ENCODE measurements around the gene GABRG3.

The GABRG3 gene

GRCh38 chr15:27064080-27064479, 93.1 kb downstream of the GABRG3 start:
- DNase-seq (ENCODE audit: low read depth), result no peak

DNA sequence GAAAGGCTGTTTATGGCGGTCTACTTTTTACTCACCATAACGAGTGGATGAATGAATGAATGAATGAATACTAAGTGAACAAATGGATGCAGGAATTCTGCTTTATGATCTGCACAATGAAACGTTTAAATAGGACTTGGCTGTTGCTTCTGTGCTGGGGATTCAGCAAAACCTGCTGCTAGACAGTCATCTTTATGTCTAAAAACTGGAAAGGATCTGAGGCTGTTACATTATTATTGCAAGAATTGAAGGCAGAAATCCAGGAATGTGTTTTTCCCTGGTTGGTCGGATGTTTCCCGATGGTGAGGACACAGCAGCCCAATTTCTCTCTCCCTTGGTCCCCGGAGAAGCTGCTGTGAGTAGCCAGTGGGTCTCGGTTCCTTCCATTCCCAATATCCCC, 94.2 kb downstream of the GABRG3 start:
- no peak for DNase-seq (ENCODE audit: low read depth)

- DNase-seq (ENCODE audit: low read depth), result no peak
Observed at GRCh38 chr15:27065785-27066184, 94.8 kb downstream of the GABRG3 start.

DNA sequence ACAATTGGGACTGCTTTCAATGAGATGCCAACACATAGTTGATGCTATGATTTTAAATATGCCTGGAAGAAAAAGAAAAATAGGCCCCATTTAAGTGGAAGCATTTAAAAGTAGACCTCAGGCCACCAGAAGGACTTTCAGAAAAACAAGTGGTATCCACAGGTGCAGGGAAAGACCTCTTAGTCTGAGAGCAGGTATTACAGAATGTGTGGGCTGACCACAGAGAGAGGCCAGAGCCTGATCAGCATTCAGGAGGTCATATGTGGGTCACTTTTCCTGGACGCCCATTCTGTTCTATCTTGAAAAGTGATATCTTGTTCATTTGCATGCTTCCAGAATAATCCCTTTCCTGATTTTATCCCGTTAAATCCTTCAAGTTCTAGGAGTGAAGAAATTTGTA, 95.5 kb downstream of the GABRG3 start:
- no peak for DNase-seq (ENCODE audit: low read depth)

DNA sequence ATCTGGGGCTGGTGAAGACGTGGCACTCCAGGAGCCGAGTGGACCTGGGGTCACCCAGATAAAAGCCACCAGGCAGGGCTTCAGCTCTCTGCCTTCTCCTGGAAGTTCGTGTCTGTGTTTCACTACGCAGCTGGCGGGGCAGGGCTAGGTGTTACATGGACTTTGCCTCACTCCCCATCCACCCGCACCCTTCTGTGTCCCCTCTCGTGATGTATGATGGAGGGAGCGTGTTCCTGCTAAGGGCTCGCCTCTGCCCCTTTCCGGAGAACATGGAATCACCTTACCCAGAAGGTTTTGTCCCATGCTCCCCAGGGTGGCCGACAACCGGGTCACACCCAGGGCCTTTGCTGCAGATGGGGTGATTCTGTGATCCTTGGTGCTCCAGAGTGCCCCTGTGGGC, 96.2 kb downstream of the GABRG3 start:
- DNase-seq (ENCODE audit: low read depth), result no peak

DNA sequence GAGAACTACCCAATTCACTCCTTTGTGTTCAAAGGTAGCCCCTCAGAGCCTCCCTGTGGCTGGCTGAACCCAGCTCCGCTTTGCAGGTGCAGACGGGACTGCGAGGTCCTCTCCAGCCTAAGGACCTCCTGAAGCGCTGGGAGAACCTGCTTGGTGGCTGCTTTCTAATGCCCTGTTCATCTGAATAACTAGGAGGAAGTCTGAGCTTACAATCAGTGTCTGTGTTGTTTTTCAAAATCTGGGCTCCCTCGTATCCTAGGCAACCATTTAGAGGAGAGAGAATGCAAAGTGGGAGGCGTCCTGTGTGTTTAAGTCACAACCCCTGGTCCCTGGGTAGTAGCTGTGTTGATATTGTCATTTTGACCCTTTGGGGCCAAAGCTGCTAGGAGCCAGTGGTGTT, 99.9 kb downstream of the GABRG3 start:
- no peak for DNase-seq (ENCODE audit: low read depth)

GRCh38 chr15:27074179-27074578, 103.2 kb downstream of the GABRG3 start:
- DNase-seq (ENCODE audit: low read depth), result no peak

GRCh38 chr15:27077790-27078189, 106.8 kb downstream of the GABRG3 start:
- no peak for DNase-seq (ENCODE audit: low read depth)

GRCh38 chr15:27081676-27082418, 110.9 kb downstream of the GABRG3 start:
- DNase-seq (ENCODE audit: low read depth), result no peak

DNA sequence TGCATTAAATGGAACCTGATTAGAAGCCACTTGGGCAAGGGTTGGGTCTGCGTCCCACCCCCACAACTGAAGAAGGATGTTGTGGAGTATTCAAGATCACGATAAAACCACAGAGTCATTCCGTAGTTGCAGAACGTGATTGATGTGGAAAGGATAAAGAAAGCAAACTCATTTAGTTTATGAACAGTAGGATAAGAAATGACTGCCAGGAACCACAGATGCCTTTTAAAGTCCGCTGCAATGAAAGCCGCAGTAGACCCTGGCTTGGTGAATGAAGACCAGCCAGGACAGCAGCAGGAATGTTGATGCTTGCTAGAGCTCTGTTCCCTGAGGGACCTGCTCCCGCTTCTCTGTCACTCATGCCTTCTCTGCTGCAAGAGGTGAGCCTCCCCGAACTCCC, 111.5 kb downstream of the GABRG3 start:
- DNase-seq (ENCODE audit: low read depth), result no peak

DNA sequence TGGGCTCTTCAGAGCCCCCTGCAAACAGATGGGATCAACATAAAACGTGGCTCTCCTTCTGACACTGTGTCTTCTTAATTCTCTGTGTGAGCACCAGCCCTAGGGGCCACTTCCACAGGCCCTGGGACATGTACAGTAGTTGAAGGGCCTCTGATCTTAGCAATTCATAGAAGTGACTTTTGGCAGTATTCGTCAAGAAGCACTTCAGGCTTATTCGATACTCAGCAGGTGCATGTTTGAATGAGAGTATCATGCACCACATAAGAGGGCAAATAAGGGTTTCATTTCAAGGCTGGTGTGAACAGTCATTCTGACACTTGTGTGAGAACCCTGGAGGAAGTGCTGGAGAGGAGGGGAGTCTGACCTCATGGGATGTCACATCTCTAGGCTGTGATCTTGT, 113.9 kb downstream of the GABRG3 start:
- DNase-seq (ENCODE audit: low read depth), result no peak

GRCh38 chr15:27086149-27086548, 115.2 kb downstream of the GABRG3 start:
- DNase-seq (ENCODE audit: low read depth), result no peak

- DNase-seq (ENCODE audit: low read depth), result no peak
Observed at GRCh38 chr15:27086805-27087204, 115.8 kb downstream of the GABRG3 start.

- DNase-seq (ENCODE audit: low read depth), result no peak
Observed at GRCh38 chr15:27087651-27088583, 116.9 kb downstream of the GABRG3 start.

- no peak for DNase-seq (ENCODE audit: low read depth)
Observed at GRCh38 chr15:27088584-27089232, 117.7 kb downstream of the GABRG3 start.

DNA sequence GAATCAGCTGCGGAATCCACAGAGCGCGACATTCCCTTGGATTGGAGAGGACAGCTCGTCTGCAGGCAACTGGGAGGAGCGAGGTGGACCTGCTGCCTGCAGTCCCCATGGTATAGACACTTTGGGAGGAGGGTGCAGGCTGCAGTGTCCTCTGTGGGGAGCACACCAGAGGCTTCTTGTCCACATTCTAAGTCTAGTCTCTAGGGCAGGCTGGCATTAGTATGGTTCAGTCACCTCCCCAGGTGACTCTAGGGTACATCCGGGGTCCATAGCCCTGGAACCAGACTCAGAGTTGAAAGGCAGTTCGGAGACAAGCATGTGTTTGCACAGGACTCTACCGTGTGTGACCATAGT, 118.2 kb downstream of the GABRG3 start:
- no peak for DNase-seq (ENCODE audit: low read depth)

DNA sequence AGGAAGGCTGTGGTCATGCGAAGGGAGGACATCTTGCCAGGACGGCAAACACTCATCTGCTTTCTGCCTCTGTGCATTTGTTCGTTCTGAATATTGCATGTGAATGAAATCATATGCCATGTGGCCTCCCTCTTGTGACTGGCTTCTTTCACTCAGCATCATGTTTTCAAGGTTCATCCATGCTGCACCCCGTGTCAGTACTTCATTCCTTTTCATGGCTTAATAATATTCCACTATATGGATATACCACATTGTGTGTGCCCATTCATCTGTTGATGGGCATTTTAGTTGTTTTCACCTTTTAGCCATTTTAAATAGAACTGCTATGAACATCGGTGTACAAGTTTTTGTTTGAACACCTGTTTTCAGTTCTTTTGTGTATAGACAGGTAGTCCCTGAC, 118.7 kb downstream of the GABRG3 start:
- no peak for DNase-seq (ENCODE audit: low read depth)

DNA sequence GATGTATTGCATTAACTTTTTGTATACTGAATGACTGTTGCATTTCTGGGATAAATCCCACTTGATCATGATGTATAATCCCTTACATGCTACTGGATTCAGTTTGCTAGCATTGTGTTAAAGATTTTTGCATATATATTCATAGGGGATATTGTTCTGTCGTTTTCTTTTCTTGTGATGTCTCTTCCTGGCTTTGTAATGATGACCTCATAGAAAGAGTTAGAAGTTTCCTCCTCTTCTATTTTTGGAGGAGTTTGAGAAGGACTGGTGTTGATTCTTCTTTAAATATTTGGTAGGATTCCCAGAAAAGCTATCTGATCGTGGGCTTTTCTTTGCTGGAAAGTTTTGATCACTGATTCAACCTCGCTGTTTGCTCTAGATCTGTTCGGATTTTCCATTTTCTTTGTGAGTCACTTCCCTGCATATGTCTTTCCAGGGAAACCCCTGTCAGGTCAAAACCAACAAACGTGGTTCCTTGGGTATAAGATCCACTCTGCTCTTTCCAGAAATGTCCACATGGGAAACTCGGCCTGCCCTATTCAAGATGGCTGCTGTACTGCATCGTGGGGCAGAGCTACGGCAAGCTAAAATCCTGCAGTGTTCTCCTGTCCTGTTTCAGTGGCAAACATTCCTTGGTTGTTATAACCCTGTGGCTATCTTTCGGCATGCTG, 120.4 kb downstream of the GABRG3 start:
- no peak for DNase-seq (ENCODE audit: low read depth)

GRCh38 chr15:27092390-27092789, 121.4 kb downstream of the GABRG3 start:
- DNase-seq (ENCODE audit: low read depth), result no peak

- no peak for DNase-seq (ENCODE audit: low read depth)
Observed at GRCh38 chr15:27094235-27094634, 123.3 kb downstream of the GABRG3 start.

- no peak for DNase-seq (ENCODE audit: low read depth)
Observed at GRCh38 chr15:27095886-27096624, 125.1 kb downstream of the GABRG3 start.

DNA sequence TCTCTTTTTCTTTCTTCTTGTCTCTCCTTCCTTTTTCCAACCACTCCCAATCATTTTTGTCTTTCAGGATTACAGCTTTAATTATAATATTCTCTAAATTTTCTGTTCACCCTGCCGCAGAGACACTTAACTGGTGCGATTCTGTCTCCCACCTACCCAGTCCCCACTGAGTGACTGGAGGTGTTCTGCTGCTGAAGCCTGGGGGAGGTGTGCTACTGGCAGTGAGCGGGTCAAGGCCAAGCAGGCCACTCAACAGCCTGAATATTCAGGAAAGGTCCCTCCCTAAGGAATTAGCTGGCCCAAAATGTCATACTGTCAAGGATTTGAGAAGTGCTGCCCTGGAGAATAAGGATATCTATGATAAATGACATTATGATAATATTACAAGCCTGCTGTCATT, 126.5 kb downstream of the GABRG3 start:
- DNase-seq (ENCODE audit: low read depth), result no peak
